Osteocyte (in vitro differentiated cells): ENCODE results near the gene ARL6IP1. TPM values are rescaled to one million over a fixed set of nuclear protein-coding genes. Genes with fewer than 3 reads are reported as not detected.

Source experiments
- DNase-seq: peaks from one replicate; pipeline ENCODE4 v3.0.0; 2021; ENCODE audit warnings: mixed read lengths; ENCODE audit not compliant: unreplicated experiment; ENCODE audit errors: extremely low spot score
- H3K27ac Mint-ChIP-seq: one replicate; pipeline ENCODE4 v1.8.0; 2021; ENCODE audit warnings: mild to moderate bottlenecking, mixed read lengths; ENCODE audit not compliant: unreplicated experiment
- H3K27me3 Mint-ChIP-seq: one replicate; pipeline ENCODE4 v1.8.0; 2021; ENCODE audit warnings: mixed read lengths; ENCODE audit not compliant: unreplicated experiment
- H3K36me3 Mint-ChIP-seq: one replicate; pipeline ENCODE4 v1.8.0; 2021; ENCODE audit warnings: mixed read lengths; ENCODE audit not compliant: unreplicated experiment
- H3K4me1 Mint-ChIP-seq: one replicate; pipeline ENCODE4 v1.8.0; 2021; ENCODE audit warnings: mixed read lengths; ENCODE audit not compliant: unreplicated experiment
- H3K4me3 Mint-ChIP-seq: one replicate; pipeline ENCODE4 v1.8.0; 2021; ENCODE audit warnings: mild to moderate bottlenecking, moderate library complexity, mixed read lengths; ENCODE audit not compliant: unreplicated experiment
- H3K9me3 Mint-ChIP-seq: one replicate; pipeline ENCODE4 v1.8.0; 2021; ENCODE audit warnings: mixed read lengths; ENCODE audit not compliant: unreplicated experiment
- CTCF ChIP-seq: fragments of 200-600 bp; sonication (generic); IDR thresholded peaks from 2 replicates; pipeline ENCODE4 v1.5.0; 2021; ENCODE audit warnings: antibody characterized with exemption, mild to moderate bottlenecking, moderate library complexity
- long read RNA-seq: library from polyadenylated mRNA; unstranded; transcript quantifications from one replicate; pipeline ENCODE4 v2.0.0, GENCODE V29; 2021
- total RNA-seq: library from RNA; stranded (reverse); gene quantifications from 2 replicates; pipeline ENCODE4 v1.2.1, GENCODE V29; 2021

Gene ARL6IP1
- 95.4 and 97.9 TPM in 2 replicates for total RNA-seq
- long read RNA-seq, transcript ARL6IP1-201 (6 exons, 2,409 nt): major isoform, 643 of 723 reads
- long read RNA-seq, partial matches to known transcripts: 74 of 723 reads
- long read RNA-seq, other reads (novel, unspliced or antisense): 5 of 723 reads

GRCh38 chr16:18801145-18801972 is at the start of gene ARL6IP1:
Gene ARL6IP1, minus strand, starts transcription at chr16:18801549. Its CDS starts 83 bp downstream, at chr16:18801466.
- TF ChIP-seq CTCF: peak; percentile 95
- DNase-seq: peak; percentile 100
- peaks cover 64% of the 10 kb centered on the region for H3K4me1 Mint-ChIP-seq
- H3K4me3 Mint-ChIP-seq: peak within 1 kb of the TSS; percentile 96
- no peaks in the 10 kb centered on the region for H3K9me3 Mint-ChIP-seq
- peaks cover 12% of the 10 kb centered on the region for H3K36me3 Mint-ChIP-seq
- H3K27me3 Mint-ChIP-seq: no peaks in the 10 kb centered on the region
- H3K27ac Mint-ChIP-seq: peak within 1 kb of the TSS; percentile 99

- no peak for DNase-seq
- Mint-ChIP-seq H3K27me3 (no peaks in the 10 kb centered on the region), H3K4me3 (no peak overlapping the region), H3K4me1 (no peaks in the 10 kb centered on the region), H3K9me3 (no peaks in the 10 kb centered on the region), H3K27ac (no peak overlapping the region), H3K36me3 (peaks cover 63% of the 10 kb centered on the region)
- TF ChIP-seq CTCF: no peak
Observed at GRCh38 chr16:18846416-18846815, 45.1 kb upstream of the ARL6IP1 start.

- DNase-seq: no peak
- Mint-ChIP-seq H3K27ac (no peak overlapping the region), H3K9me3 (no peaks in the 10 kb centered on the region), H3K4me1 (no peaks in the 10 kb centered on the region), H3K4me3 (no peak overlapping the region), H3K27me3 (no peaks in the 10 kb centered on the region), H3K36me3 (peaks cover 68% of the 10 kb centered on the region)
- TF ChIP-seq CTCF: no peak
Observed at GRCh38 chr16:18842565-18842964, 41.2 kb upstream of the ARL6IP1 start.

- Mint-ChIP-seq H3K36me3 (peaks cover 68% of the 10 kb centered on the region), H3K4me3 (no peak overlapping the region), H3K27ac (no peak overlapping the region), H3K4me1 (no peaks in the 10 kb centered on the region), H3K27me3 (no peaks in the 10 kb centered on the region), H3K9me3 (no peaks in the 10 kb centered on the region)
- no peak for TF ChIP-seq CTCF
- no peak for DNase-seq
Observed at GRCh38 chr16:18841833-18842525, 40.6 kb upstream of the ARL6IP1 start.

GRCh38 chr16:18839555-18839954 is 38.2 kb upstream of the ARL6IP1 start:
- Mint-ChIP-seq H3K36me3 (peaks cover 71% of the 10 kb centered on the region), H3K27ac (no peak overlapping the region), H3K9me3 (no peaks in the 10 kb centered on the region), H3K4me1 (no peaks in the 10 kb centered on the region), H3K4me3 (no peak overlapping the region), H3K27me3 (no peaks in the 10 kb centered on the region)
- no peak for DNase-seq
- no peak for TF ChIP-seq CTCF
